HuH-7.5 (cell line): ENCODE results near the gene TFAP2E.

Experiments
- DNase-seq: peaks from one replicate; pipeline ENCODE4 v3.0.0; 2011; ENCODE audit warnings: low spot score

The TFAP2E gene

GRCh38 chr1:35573198-35574124, at the start of gene TFAP2E:
TFAP2E (plus strand) TSS chr1:35573314; CDS start chr1:35573578, 264 bp downstream.
- peak; percentile 90 for DNase-seq

GRCh38 chr1:35524106-35524505, 49.0 kb upstream of the TFAP2E start:
- DNase-seq = no peak

GRCh38 chr1:35530168-35530567, 42.9 kb upstream of the TFAP2E start:
- DNase-seq = no peak

- no peak for DNase-seq
These were observed 42.2 kb upstream of the TFAP2E start for GRCh38 chr1:35530946-35531345.

GRCh38 chr1:35531368-35531767, 41.7 kb upstream of the TFAP2E start:
- DNase-seq = no peak

- DNase-seq = no peak
These were observed 40.5 kb upstream of the TFAP2E start for GRCh38 chr1:35532497-35533223.

- no peak for DNase-seq
These were observed 39.5 kb upstream of the TFAP2E start for GRCh38 chr1:35533586-35533985.

- DNase-seq = no peak
These were observed 37.9 kb upstream of the TFAP2E start for GRCh38 chr1:35535243-35535642.

GRCh38 chr1:35536556-35537162, 36.5 kb upstream of the TFAP2E start:
- DNase-seq = no peak

- no peak for DNase-seq
These were observed 35.3 kb upstream of the TFAP2E start for GRCh38 chr1:35537806-35538205.

- DNase-seq = no peak
These were observed 33.9 kb upstream of the TFAP2E start for GRCh38 chr1:35539073-35539823.

GRCh38 chr1:35539824-35540261, 33.3 kb upstream of the TFAP2E start:
- no peak for DNase-seq

GRCh38 chr1:35544976-35545375, 28.1 kb upstream of the TFAP2E start:
- DNase-seq = no peak

GRCh38 chr1:35546614-35547013, 26.5 kb upstream of the TFAP2E start:
- no peak for DNase-seq

- DNase-seq = no peak
These were observed 19.3 kb upstream of the TFAP2E start for GRCh38 chr1:35553851-35554250.

- no peak for DNase-seq
These were observed 18.6 kb upstream of the TFAP2E start for GRCh38 chr1:35554266-35555211.

- no peak for DNase-seq
These were observed 17.9 kb upstream of the TFAP2E start for GRCh38 chr1:35555212-35555584.

GRCh38 chr1:35555601-35556477, 17.3 kb upstream of the TFAP2E start:
- DNase-seq = no peak

GRCh38 chr1:35556484-35557117, 16.5 kb upstream of the TFAP2E start:
- no peak for DNase-seq
